ENCODE results near the gene ZBTB16.

- TF ChIP-seq, protein P1, sequence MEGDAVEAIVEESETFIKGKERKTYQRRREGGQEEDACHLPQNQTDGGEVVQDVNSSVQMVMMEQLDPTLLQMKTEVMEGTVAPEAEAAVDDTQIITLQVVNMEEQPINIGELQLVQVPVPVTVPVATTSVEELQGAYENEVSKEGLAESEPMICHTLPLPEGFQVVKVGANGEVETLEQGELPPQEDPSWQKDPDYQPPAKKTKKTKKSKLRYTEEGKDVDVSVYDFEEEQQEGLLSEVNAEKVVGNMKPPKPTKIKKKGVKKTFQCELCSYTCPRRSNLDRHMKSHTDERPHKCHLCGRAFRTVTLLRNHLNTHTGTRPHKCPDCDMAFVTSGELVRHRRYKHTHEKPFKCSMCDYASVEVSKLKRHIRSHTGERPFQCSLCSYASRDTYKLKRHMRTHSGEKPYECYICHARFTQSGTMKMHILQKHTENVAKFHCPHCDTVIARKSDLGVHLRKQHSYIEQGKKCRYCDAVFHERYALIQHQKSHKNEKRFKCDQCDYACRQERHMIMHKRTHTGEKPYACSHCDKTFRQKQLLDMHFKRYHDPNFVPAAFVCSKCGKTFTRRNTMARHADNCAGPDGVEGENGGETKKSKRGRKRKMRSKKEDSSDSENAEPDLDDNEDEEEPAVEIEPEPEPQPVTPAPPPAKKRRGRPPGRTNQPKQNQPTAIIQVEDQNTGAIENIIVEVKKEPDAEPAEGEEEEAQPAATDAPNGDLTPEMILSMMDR (conservative IDR thresholded peaks at IDR 0.05; ENCODE audit: low read depth, low read length), result no peak
- TF ChIP-seq MAFK (IDR thresholded peaks at IDR 0.05; ENCODE audit: low read depth, low read length), result no peak
- TF ChIP-seq USF2 (IDR thresholded peaks at IDR 0.05; ENCODE audit: low read depth, low read length), result no peak
- no peak for TF ChIP-seq CHD1 (IDR thresholded peaks at IDR 0.05; ENCODE audit: low read depth, low read length)
- TF ChIP-seq BHLHE40 (IDR thresholded peaks at IDR 0.05; ENCODE audit: low read depth, low read length), result no peak
- TF ChIP-seq RAD21 (IDR thresholded peaks at IDR 0.05; ENCODE audit: low read length), result no peak
- TF ChIP-seq POLR2A (IDR thresholded peaks at IDR 0.05; ENCODE audit: low read depth, low read length), result no peak
- no peak for TF ChIP-seq RCOR1 (IDR thresholded peaks at IDR 0.05; ENCODE audit: insufficient replicate concordance, low read length)
- TF ChIP-seq SMC3 (IDR thresholded peaks at IDR 0.05; ENCODE audit: low read depth, low read length), result no peak
- no peak for TF ChIP-seq RFX5 (IDR thresholded peaks at IDR 0.05; ENCODE audit: low read depth, low read length)
- TF ChIP-seq CEBPB (IDR thresholded peaks at IDR 0.05; ENCODE audit: low read depth, low read length), result no peak
- no peak for TF ChIP-seq MXI1 (IDR thresholded peaks at IDR 0.05; ENCODE audit: borderline replicate concordance, low read depth, low read length)
Measured at GRCh38 chr11:114106986-114107385, 47.5 kb downstream of the ZBTB16 start.

Data from IMR-90 (cell line).